GM12874 (cell line): ENCODE results near the gene PRMT2.

Source experiments
- CTCF ChIP-seq: IDR thresholded peaks from 2 replicates; pipeline ENCODE4 v1.5.1; 2011; ENCODE audit warnings: low read depth, mild to moderate bottlenecking, control low read depth, low read length, moderate library complexity; ENCODE audit not compliant: insufficient read depth

The PRMT2 gene

GRCh38 chr21:46600978-46601377, 34.5 kb upstream of the PRMT2 start:
- TF ChIP-seq CTCF: no peak

DNA sequence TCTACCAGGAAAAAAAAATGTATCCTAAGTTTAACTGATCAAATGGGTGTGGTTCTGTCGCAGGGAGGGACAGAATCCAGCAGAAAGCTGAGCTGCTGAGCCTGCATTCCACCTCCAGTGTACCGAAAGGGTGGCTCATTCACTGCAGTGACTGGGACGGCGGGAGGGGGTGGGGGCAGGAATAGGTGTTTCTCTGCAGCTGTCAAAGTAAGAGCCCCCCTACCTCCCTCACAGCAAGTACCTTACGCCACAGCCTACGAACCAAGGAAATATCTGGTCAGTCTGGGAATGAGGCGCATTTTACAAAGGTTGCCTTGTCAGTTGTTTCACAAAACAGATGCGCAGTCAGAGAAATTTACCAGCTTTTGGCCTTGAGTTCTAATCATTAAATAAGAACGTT, 32.2 kb upstream of the PRMT2 start:
- no peak for TF ChIP-seq CTCF

DNA sequence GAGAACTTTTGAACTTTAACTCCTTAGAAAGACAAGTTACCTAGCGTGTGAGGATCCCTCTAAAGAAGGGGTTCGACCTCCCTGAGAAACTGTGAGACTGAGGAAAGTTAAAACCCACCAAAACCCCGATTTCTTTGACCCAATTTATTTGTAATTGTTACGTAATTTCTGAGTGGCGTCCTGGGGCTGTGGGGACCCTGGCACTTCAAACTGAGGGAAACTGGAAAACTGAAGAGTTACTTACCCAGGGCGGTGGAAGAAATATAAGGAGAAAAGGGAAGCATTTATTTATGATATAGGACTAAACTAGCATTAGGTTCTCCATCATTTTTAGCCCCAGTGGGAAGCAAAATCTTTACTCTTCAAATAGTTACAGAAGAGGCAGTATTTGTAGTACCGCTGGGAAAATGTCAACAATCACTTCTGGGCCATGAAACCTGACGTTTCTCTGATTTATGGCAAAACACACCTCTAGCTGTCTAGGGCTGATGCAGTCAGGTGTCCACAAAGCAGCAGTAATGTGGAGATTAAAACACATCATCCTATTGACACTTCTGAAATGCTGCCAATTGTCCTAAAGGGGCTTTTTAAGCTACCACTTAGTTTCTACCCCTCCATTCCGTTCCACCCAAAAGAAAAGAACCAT, 31.0 kb upstream of the PRMT2 start:
- TF ChIP-seq CTCF: no peak

DNA sequence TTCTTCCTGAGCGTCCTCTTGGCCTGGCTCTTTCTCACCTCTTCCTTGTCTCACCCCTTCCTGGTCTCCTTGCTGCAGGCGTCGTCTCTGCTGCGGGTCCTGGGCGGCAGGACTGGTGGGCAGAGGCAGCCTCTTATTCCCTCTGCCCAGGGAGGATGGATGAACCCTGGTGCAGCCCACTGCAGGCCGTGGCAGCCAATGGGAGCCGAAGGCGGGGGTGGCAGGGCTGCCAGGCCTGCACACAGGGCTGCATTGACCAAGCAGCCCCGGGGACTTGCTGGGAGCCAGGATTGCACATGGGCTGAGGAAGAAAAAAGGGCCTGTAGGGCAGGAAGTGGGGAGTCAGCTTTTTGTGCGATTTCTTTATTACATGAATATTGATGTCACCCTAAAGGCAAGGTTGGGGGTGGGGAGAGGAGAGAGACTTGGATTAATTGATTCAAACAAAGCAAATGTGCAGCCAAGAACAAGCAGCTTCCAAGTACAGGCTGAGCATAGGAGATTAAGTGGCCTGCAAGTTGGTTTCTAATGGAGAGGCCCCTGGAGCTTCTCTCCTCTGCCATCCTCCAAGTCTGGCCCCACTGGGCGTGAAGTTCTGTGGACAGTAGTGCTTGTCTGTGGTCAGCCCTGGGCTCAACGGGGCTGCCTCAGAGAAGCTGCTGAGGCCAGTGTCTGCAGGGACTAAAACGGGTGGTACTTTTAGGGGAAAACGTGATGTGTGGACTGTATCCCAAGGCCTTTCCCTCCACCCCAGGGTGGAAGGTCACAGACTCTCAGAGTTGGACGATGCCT, 30.3 kb upstream of the PRMT2 start, which contains the start of gene S100B:
S100B (minus strand) TSS at position 108 of the 792 bp plus-strand sequence. CDS start 2,667 bp downstream, outside the sequence.
- TF ChIP-seq CTCF: no peak

GRCh38 chr21:46605767-46606426, 29.6 kb upstream of the PRMT2 start:
- TF ChIP-seq CTCF: no peak

DNA sequence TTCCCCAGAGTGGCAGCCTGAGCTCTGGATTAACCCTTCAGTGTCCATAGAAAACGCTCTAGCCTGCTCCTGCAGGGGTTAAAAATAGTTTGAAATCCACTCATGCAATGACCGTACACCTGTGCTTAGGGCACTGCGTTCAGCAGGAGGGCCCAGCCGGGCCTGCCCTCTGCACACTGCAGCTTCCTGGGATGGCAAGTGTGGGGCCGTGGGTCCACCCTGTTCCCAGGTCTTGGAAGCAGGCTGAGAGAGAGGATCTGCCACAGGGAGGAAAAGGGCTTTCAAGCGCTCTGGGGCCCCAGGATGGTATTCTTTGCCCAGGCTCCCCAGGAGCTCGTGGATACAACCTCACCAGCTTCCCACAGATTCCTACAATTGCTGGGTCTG, 29.1 kb upstream of the PRMT2 start:
- TF ChIP-seq CTCF: no peak

- no peak for TF ChIP-seq CTCF
These were observed 27.8 kb upstream of the PRMT2 start for GRCh38 chr21:46607636-46608035.
